Measurements from ENCODE around the gene F12.
A peak's percentile ranks its signal among the peaks of the same experiment; 100 is the strongest.

Gene F12

GRCh38 chr5:177453852-177454396 is 44.6 kb upstream of the F12 start:
- H3K4me3 ChIP-seq (ENCODE audit: low read length in 2 of 2): peak overlapping the region; percentile 72 to 75
- H3K9ac ChIP-seq (ENCODE audit: low read depth in 1 of 2, low read length in 2 of 2): peak overlapping the region in 1 of 2 donors; percentile 73
- H3K27ac ChIP-seq (ENCODE audit: low read depth in 2 of 2, low read length in 2 of 2): peak overlapping the region; percentile 38 to 74
- no peaks in the 10 kb centered on the region for H3K36me3 ChIP-seq (ENCODE audit: control insufficient read depth in 2 of 2, insufficient read depth in 2 of 2, low read length in 2 of 2)
- no peaks in the 10 kb centered on the region for H3K9me3 ChIP-seq (ENCODE audit: control insufficient read depth in 2 of 2, low read length in 2 of 2)
- H3K4me1 ChIP-seq (ENCODE audit: control insufficient read depth in 2 of 2, insufficient read depth in 2 of 2, low read length in 2 of 2): peaks cover 19 to 23% of the 10 kb centered on the region in 2 donors
- peaks cover 0 to 3% of the 10 kb centered on the region in 2 donors for H3K27me3 ChIP-seq (ENCODE audit: control insufficient read depth in 2 of 2, insufficient read depth in 2 of 2, low read length in 2 of 2)

GRCh38 chr5:177452688-177453638 is 43.6 kb upstream of the F12 start:
- H3K9ac ChIP-seq (ENCODE audit: low read depth in 1 of 2, low read length in 2 of 2): no peak overlapping the region
- H3K4me1 ChIP-seq (ENCODE audit: control insufficient read depth in 2 of 2, insufficient read depth in 2 of 2, low read length in 2 of 2): peaks cover 19 to 25% of the 10 kb centered on the region in 2 donors
- H3K4me3 ChIP-seq (ENCODE audit: low read length in 2 of 2): no peak overlapping the region
- H3K27me3 ChIP-seq (ENCODE audit: control insufficient read depth in 2 of 2, insufficient read depth in 2 of 2, low read length in 2 of 2): peaks cover under 1 to 3% of the 10 kb centered on the region in 2 donors
- H3K36me3 ChIP-seq (ENCODE audit: control insufficient read depth in 2 of 2, insufficient read depth in 2 of 2, low read length in 2 of 2): no peaks in the 10 kb centered on the region
- H3K9me3 ChIP-seq (ENCODE audit: control insufficient read depth in 2 of 2, low read length in 2 of 2): no peaks in the 10 kb centered on the region
- H3K27ac ChIP-seq (ENCODE audit: low read depth in 2 of 2, low read length in 2 of 2): no peak overlapping the region

DNA sequence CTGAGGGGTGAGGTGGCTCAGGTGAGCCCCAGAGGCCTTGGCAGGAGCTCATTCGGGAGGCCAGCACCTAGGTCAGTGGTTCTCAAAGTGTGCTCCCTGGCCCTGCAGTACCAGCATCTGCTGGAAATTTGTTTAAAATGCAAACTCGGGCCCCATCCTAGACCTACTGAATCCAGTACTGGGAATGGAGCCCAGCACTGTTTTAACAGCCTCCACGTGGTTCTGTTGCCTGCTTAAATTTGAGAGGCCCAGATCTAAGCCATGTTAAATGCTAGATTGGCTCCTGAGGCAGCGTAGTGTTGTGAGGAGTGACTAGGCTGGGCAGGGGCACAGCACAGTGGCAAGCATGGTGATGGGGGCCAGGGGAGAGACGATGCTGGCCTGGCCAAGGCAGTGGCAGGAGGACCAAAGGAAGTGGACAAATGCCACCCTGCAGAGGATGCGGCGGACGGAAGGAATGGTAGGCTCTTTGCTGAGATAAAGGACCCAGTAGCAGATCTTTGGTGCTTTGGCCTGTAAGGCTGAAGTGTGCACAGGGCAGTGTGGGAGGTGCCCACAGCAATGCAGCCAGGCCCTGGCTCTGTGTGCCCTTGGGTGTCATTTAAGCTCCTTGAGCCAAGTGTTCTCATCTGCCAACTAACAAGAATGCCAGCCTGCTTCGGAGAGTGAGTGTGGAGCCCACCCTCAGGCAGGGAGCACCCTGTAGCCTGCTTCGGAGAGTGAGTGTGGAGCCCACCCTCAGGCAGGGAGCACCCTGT is 41.5 kb upstream of the F12 start:
- Histone ChIP-seq H3K27ac (ENCODE audit: low read depth in 2 of 2, low read length in 2 of 2) (no peak overlapping the region), H3K9me3 (ENCODE audit: control insufficient read depth in 2 of 2, low read length in 2 of 2) (no peaks in the 10 kb centered on the region)

DNA sequence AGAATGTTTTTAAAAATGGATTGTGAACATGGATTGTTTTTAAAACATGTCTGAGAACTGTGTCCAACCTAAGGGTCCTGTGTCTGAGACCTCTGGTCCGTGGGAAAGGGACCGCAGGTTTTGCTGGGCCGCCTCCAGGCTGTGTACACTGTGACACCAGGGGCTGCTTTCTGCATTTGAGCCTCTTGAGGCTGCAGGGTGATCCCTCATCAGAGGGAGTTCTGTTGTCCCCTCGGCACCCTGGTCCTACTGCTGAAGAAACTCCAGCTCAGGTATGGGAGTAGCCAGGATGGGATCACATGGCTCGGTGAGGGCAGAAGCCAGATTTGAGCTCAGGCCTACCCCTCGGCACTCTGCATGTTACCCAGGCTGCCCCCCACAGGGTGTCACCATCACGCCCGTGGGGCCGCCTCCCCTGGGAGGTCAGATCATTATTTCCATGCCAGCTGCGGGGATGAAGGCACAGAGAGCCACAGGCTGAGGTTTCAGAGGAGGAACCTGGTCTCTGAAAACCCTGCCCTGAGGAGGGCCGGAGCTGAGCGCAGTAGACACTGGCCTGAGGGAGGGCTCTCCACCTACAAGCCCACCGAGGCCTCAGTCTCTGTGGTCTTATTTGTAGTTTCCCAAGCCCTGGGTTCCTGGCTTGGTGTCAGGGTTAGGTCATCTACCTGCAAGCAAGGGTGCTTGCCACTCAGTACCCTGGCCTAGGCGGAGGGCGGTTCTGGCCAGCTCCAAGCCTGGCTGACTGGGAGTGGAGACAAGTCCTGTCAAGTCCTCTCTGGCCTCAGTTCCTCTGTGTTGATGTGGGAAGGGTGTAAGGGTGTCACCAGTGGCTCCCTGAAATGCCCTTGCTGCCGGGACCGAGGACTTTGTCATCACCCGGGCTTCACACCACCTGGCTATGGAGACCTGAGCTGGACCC is 40.0 kb upstream of the F12 start:
- H3K9me3 ChIP-seq (ENCODE audit: control insufficient read depth in 2 of 2, low read length in 2 of 2): no peaks in the 10 kb centered on the region
- H3K4me1 ChIP-seq (ENCODE audit: control insufficient read depth in 2 of 2, insufficient read depth in 2 of 2, low read length in 2 of 2): peaks cover 14 to 24% of the 10 kb centered on the region in 2 donors
- peaks cover 5 to 6% of the 10 kb centered on the region in 2 donors for H3K27me3 ChIP-seq (ENCODE audit: control insufficient read depth in 2 of 2, insufficient read depth in 2 of 2, low read length in 2 of 2)

More for the DNA sequence above, 41.5 kb upstream of the F12 start:
- H3K27me3 ChIP-seq (ENCODE audit: control insufficient read depth in 2 of 2, insufficient read depth in 2 of 2, low read length in 2 of 2): peaks cover 5 to 6% of the 10 kb centered on the region in 2 donors
- H3K4me1 ChIP-seq (ENCODE audit: control insufficient read depth in 2 of 2, insufficient read depth in 2 of 2, low read length in 2 of 2): peaks cover 19 to 32% of the 10 kb centered on the region in 2 donors
- no peaks in the 10 kb centered on the region for H3K36me3 ChIP-seq (ENCODE audit: control insufficient read depth in 2 of 2, insufficient read depth in 2 of 2, low read length in 2 of 2)
- H3K4me3 ChIP-seq (ENCODE audit: low read length in 2 of 2): no peak overlapping the region
- no peak overlapping the region for H3K9ac ChIP-seq (ENCODE audit: low read depth in 1 of 2, low read length in 2 of 2)

GRCh38 chr5:177448244-177448950 is 39.0 kb upstream of the F12 start:
- no peaks in the 10 kb centered on the region for H3K36me3 ChIP-seq (ENCODE audit: control insufficient read depth in 2 of 2, insufficient read depth in 2 of 2, low read length in 2 of 2)
- no peak overlapping the region for H3K27ac ChIP-seq (ENCODE audit: low read depth in 2 of 2, low read length in 2 of 2)
- peaks cover 5 to 6% of the 10 kb centered on the region in 2 donors for H3K27me3 ChIP-seq (ENCODE audit: control insufficient read depth in 2 of 2, insufficient read depth in 2 of 2, low read length in 2 of 2)
- H3K4me1 ChIP-seq (ENCODE audit: control insufficient read depth in 2 of 2, insufficient read depth in 2 of 2, low read length in 2 of 2): peaks cover 7 to 16% of the 10 kb centered on the region in 2 donors
- no peak overlapping the region for H3K9ac ChIP-seq (ENCODE audit: low read depth in 1 of 2, low read length in 2 of 2)
- H3K9me3 ChIP-seq (ENCODE audit: control insufficient read depth in 2 of 2, low read length in 2 of 2): no peaks in the 10 kb centered on the region
- H3K4me3 ChIP-seq (ENCODE audit: low read length in 2 of 2): no peak overlapping the region

More for the DNA sequence above, 40.0 kb upstream of the F12 start:
- no peak overlapping the region for H3K4me3 ChIP-seq (ENCODE audit: low read length in 2 of 2)
- no peak overlapping the region for H3K27ac ChIP-seq (ENCODE audit: low read depth in 2 of 2, low read length in 2 of 2)
- H3K9ac ChIP-seq (ENCODE audit: low read depth in 1 of 2, low read length in 2 of 2): no peak overlapping the region
- H3K36me3 ChIP-seq (ENCODE audit: control insufficient read depth in 2 of 2, insufficient read depth in 2 of 2, low read length in 2 of 2): no peaks in the 10 kb centered on the region

DNA sequence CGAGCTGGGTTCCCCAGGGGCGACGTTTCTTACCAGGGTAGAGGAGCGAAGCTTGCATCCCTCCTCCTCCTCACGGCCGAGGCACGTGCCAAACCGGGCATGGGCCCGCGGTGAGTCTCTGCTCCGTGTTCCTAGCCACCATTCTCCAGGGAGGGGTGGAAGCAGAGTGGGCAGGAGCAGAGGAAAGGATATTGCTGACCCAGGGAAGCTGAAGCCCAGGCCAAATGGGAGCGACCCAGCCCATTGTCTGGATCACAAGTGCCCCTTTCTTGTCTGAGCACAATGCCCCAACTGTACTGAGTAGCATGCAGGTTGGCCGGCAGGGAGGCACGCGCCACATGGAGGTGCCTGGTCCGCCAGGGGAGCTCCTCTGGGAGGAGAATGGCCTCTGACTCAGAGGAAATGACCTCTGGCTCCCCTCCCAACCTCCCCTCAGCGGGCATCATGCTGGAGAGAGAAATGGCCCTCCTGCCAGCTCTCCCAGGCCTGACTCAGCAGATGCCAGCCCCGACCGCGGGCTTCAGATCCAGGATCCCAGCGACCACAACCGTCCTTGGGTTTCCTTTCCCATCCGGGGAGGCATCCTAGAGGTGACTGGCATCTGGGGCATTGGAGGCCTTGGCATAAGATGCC is 38.4 kb upstream of the F12 start:
- peaks cover 5 to 6% of the 10 kb centered on the region in 2 donors for H3K27me3 ChIP-seq (ENCODE audit: control insufficient read depth in 2 of 2, insufficient read depth in 2 of 2, low read length in 2 of 2)
- H3K4me1 ChIP-seq (ENCODE audit: control insufficient read depth in 2 of 2, insufficient read depth in 2 of 2, low read length in 2 of 2): peaks cover 7 to 16% of the 10 kb centered on the region in 2 donors
- no peak overlapping the region for H3K9ac ChIP-seq (ENCODE audit: low read depth in 1 of 2, low read length in 2 of 2)
- H3K27ac ChIP-seq (ENCODE audit: low read depth in 2 of 2, low read length in 2 of 2): no peak overlapping the region
- peak overlapping the region in 1 of 2 donors; percentile 6 for H3K4me3 ChIP-seq (ENCODE audit: low read length in 2 of 2)
- H3K9me3 ChIP-seq (ENCODE audit: control insufficient read depth in 2 of 2, low read length in 2 of 2): no peaks in the 10 kb centered on the region
- H3K36me3 ChIP-seq (ENCODE audit: control insufficient read depth in 2 of 2, insufficient read depth in 2 of 2, low read length in 2 of 2): no peaks in the 10 kb centered on the region

DNA sequence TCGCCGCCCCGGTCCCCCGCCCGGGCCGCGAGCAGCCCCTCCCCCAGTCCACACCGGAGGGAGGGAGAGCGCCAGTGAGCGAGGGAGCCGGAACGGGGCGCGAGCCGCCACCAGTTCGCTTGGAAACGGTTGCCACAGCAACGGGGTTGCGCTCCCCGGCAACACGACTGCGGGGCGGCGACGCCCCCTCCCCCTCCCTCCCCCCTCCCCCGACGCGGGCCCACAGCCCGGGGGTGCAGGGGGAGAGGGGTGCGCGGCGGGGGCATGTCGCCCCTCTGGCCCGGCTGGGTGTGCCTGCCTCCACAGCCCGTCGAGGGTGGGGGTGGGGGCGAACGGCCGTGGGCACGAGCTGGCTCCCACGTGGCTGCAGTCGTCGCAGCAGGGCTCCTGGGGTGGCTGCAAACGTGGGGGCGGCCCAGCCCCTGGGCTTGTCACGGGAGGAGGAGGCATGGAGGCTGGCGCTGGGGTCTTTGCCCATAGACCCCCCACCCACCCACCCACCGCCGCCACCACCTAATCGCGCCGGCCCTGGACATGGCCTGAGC is 37.8 kb upstream of the F12 start:
- H3K27ac ChIP-seq (ENCODE audit: low read depth in 2 of 2, low read length in 2 of 2): no peak overlapping the region
- peaks cover 0 to 1% of the 10 kb centered on the region in 2 donors for H3K36me3 ChIP-seq (ENCODE audit: control insufficient read depth in 2 of 2, insufficient read depth in 2 of 2, low read length in 2 of 2)
- H3K4me3 ChIP-seq (ENCODE audit: low read length in 2 of 2): peak overlapping the region in 1 of 2 donors; percentile 65
- H3K27me3 ChIP-seq (ENCODE audit: control insufficient read depth in 2 of 2, insufficient read depth in 2 of 2, low read length in 2 of 2): peaks cover 5 to 6% of the 10 kb centered on the region in 2 donors
- H3K9me3 ChIP-seq (ENCODE audit: control insufficient read depth in 2 of 2, low read length in 2 of 2): no peaks in the 10 kb centered on the region
- H3K4me1 ChIP-seq (ENCODE audit: control insufficient read depth in 2 of 2, insufficient read depth in 2 of 2, low read length in 2 of 2): peaks cover 7 to 16% of the 10 kb centered on the region in 2 donors
- peak overlapping the region in 1 of 2 donors; percentile 50 for H3K9ac ChIP-seq (ENCODE audit: low read depth in 1 of 2, low read length in 2 of 2)

DNA sequence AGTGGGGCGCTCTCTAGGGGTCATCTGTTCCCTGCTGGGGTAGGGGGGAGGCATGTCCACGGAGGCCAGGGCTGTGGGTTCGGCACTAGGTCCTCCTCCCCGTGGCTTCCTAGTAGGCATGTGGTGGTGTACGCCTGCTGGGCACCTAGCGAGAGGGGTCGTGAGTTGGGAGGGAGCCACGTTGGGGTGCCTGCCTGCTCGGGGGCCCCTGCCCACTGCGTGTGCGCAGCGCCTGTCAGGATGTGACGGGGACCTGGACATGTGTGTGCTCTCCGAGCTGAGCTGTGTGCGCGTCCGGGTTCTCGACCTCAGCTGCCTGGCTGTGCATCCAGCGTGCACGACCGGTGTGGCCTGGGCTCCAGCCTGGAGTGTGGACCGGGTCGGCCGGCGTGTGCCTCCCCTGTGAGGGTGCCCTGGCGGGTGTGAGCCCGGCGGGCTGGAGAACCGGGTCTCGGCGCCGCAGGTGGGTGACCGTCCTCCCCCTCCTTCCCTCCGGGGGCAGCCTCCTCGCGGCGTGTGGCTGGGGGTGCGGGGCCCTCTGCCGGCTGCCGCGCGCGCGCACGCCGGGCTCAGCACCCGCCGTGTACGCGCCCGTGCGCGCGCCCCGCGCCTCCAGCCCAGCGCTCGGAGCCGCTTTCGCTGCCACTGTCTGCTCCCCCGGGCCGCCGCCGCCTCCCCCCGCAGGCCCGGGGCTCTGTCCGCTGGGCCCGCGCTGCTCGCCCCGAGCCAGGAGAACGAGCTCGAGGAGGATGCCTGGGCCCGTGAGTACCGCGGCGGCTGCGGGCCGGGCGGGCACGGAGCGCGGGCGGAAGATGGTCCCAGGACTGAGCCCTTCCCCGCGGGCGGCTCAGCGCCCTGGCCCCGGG is 37.1 kb upstream of the F12 start, which contains the start of gene PRR7:
TSS of gene PRR7 (plus strand) at position 615 of the 866 bp plus-strand sequence. CDS start 8,254 bp downstream, outside the sequence.
- Histone ChIP-seq H3K27me3 (ENCODE audit: control insufficient read depth in 2 of 2, insufficient read depth in 2 of 2, low read length in 2 of 2) (peaks cover 5 to 6% of the 10 kb centered on the region in 2 donors), H3K4me1 (ENCODE audit: control insufficient read depth in 2 of 2, insufficient read depth in 2 of 2, low read length in 2 of 2) (peaks cover 7 to 16% of the 10 kb centered on the region in 2 donors), H3K27ac (ENCODE audit: low read depth in 2 of 2, low read length in 2 of 2) (peak within 1 kb of the TSS in 1 of 2 donors; percentile 72), H3K9ac (ENCODE audit: low read depth in 1 of 2, low read length in 2 of 2) (peak within 1 kb of the TSS; percentile 47 to 50), H3K9me3 (ENCODE audit: control insufficient read depth in 2 of 2, low read length in 2 of 2) (no peaks in the 10 kb centered on the region), H3K4me3 (ENCODE audit: low read length in 2 of 2) (peak within 1 kb of the TSS; percentile 65 to 66), H3K36me3 (ENCODE audit: control insufficient read depth in 2 of 2, insufficient read depth in 2 of 2, low read length in 2 of 2) (peaks cover 0 to 7% of the 10 kb centered on the region in 2 donors)

All from mucosa of rectum (tissue), 2 donors.